H7 (cell line): ENCODE data around the gene NSUN2. TPM values are rescaled to one million over a fixed set of nuclear protein-coding genes. Genes with fewer than 3 reads are reported as not detected.
A peak's percentile ranks its signal among the peaks of the same experiment; 100 is the strongest.

Experiments
- DNase-seq: peaks from one replicate; pipeline ENCODE4 v3.0.0; 2012
- H3K27me3 ChIP-seq: 2 replicates; pipeline ENCODE4 v1.6.0; 2011; ENCODE audit warnings: mild to moderate bottlenecking, low read length; ENCODE audit not compliant: control insufficient read depth, insufficient read depth
- H3K36me3 ChIP-seq: replicated peaks from 2 replicates; pipeline ENCODE4 v1.5.1; 2011; ENCODE audit warnings: low read length; ENCODE audit not compliant: control insufficient read depth, insufficient read depth
- H3K4me3 ChIP-seq: 2 replicates; pipeline ENCODE4 v1.5.1; 2011; ENCODE audit warnings: low read depth, mild to moderate bottlenecking, control low read depth, low read length, moderate library complexity; ENCODE audit not compliant: insufficient read depth
- total RNA-seq: library from RNA; depleted of rRNA; stranded (reverse); fragments of >200 nt; shearing (Covaris generic); gene quantifications from 2 replicates; pipeline ENCODE4 v1.2.3, GENCODE V29; 2014

Gene NSUN2
- total RNA-seq, 1 experiment from 2014 or later, result 73.1 TPM

GRCh38 chr5:6604341-6604740 is 28.5 kb downstream of the NSUN2 start:
- Histone ChIP-seq H3K27me3 (no peaks in the 10 kb centered on the region), H3K36me3 (peaks cover 57% of the 10 kb centered on the region), H3K4me3 (no peak overlapping the region)
- DNase-seq, result no peak

GRCh38 chr5:6603643-6604042 is 29.2 kb downstream of the NSUN2 start:
- H3K4me3 ChIP-seq, result no peak overlapping the region
- peaks cover 55% of the 10 kb centered on the region for H3K36me3 ChIP-seq
- DNase-seq, result no peak
- H3K27me3 ChIP-seq, result no peaks in the 10 kb centered on the region

- H3K36me3 ChIP-seq, result peaks cover 53% of the 10 kb centered on the region
- DNase-seq, result no peak
- H3K4me3 ChIP-seq, result no peak overlapping the region
- no peaks in the 10 kb centered on the region for H3K27me3 ChIP-seq
Observed at GRCh38 chr5:6602441-6602840, 30.4 kb downstream of the NSUN2 start.

GRCh38 chr5:6601816-6602215 is 31.0 kb downstream of the NSUN2 start:
- H3K4me3 ChIP-seq, result no peak overlapping the region

GRCh38 chr5:6601271-6601670 is 31.6 kb downstream of the NSUN2 start:
- H3K36me3 ChIP-seq, result peaks cover 51% of the 10 kb centered on the region

More at GRCh38 chr5:6601816-6602215, 31.0 kb downstream of the NSUN2 start:
- no peaks in the 10 kb centered on the region for H3K27me3 ChIP-seq
- DNase-seq, result no peak
- peaks cover 51% of the 10 kb centered on the region for H3K36me3 ChIP-seq

GRCh38 chr5:6599739-6600138 is 33.1 kb downstream of the NSUN2 start:
- Histone ChIP-seq H3K4me3 (no peak overlapping the region), H3K27me3 (no peaks in the 10 kb centered on the region), H3K36me3 (peaks cover 43% of the 10 kb centered on the region)
- no peak for DNase-seq

More at GRCh38 chr5:6601271-6601670, 31.6 kb downstream of the NSUN2 start:
- Histone ChIP-seq H3K4me3 (no peak overlapping the region), H3K27me3 (no peaks in the 10 kb centered on the region)
- DNase-seq, result peak; percentile 24

GRCh38 chr5:6598351-6598900 is 34.4 kb downstream of the NSUN2 start:
- no peak for DNase-seq
- no peaks in the 10 kb centered on the region for H3K27me3 ChIP-seq
- no peak overlapping the region for H3K4me3 ChIP-seq
- peaks cover 33% of the 10 kb centered on the region for H3K36me3 ChIP-seq

- DNase-seq, result no peak
- Histone ChIP-seq H3K27me3 (no peaks in the 10 kb centered on the region), H3K4me3 (no peak overlapping the region), H3K36me3 (peaks cover 32% of the 10 kb centered on the region)
Observed at GRCh38 chr5:6597557-6597956, 35.3 kb downstream of the NSUN2 start.

GRCh38 chr5:6596388-6596787 is 36.5 kb downstream of the NSUN2 start:
- H3K4me3 ChIP-seq, result no peak overlapping the region
- no peaks in the 10 kb centered on the region for H3K27me3 ChIP-seq
- no peak for DNase-seq
- peaks cover 21% of the 10 kb centered on the region for H3K36me3 ChIP-seq

- H3K4me3 ChIP-seq, result no peak overlapping the region
- no peak for DNase-seq
- H3K36me3 ChIP-seq, result peaks cover 18% of the 10 kb centered on the region
- H3K27me3 ChIP-seq, result no peaks in the 10 kb centered on the region
Observed at GRCh38 chr5:6595405-6595804, 37.4 kb downstream of the NSUN2 start.

GRCh38 chr5:6594066-6594465 is 38.8 kb downstream of the NSUN2 start:
- DNase-seq, result no peak
- peaks cover 10% of the 10 kb centered on the region for H3K36me3 ChIP-seq
- H3K4me3 ChIP-seq, result no peak overlapping the region
- no peaks in the 10 kb centered on the region for H3K27me3 ChIP-seq

- Histone ChIP-seq H3K27me3 (no peaks in the 10 kb centered on the region), H3K4me3 (no peak overlapping the region), H3K36me3 (peaks cover 6% of the 10 kb centered on the region; the same call in 1 of the 2 replicates)
- DNase-seq, result no peak
Observed at GRCh38 chr5:6593148-6594016, 39.5 kb downstream of the NSUN2 start.

- DNase-seq, result no peak
- Histone ChIP-seq H3K4me3 (no peak overlapping the region), H3K36me3 (peaks cover 5% of the 10 kb centered on the region; the same call in 1 of the 2 replicates), H3K27me3 (no peaks in the 10 kb centered on the region)
Observed at GRCh38 chr5:6592601-6593000, 40.2 kb downstream of the NSUN2 start.

GRCh38 chr5:6591671-6592288 is 41.1 kb downstream of the NSUN2 start:
- H3K27me3 ChIP-seq, result no peaks in the 10 kb centered on the region
- 0 out of 2 replicates have a peak, but pooled peaks cover 1% of the 10 kb centered on the region for H3K36me3 ChIP-seq
- DNase-seq, result no peak
- H3K4me3 ChIP-seq, result no peak overlapping the region

GRCh38 chr5:6590581-6590980 is 42.3 kb downstream of the NSUN2 start:
- DNase-seq, result no peak
- no peaks in the 10 kb centered on the region; the same call in 1 of the 2 replicates for H3K27me3 ChIP-seq
- no peak overlapping the region for H3K4me3 ChIP-seq
- no peaks in the 10 kb centered on the region for H3K36me3 ChIP-seq
